ENCODE measurements around the gene ARID5B.

DNA sequence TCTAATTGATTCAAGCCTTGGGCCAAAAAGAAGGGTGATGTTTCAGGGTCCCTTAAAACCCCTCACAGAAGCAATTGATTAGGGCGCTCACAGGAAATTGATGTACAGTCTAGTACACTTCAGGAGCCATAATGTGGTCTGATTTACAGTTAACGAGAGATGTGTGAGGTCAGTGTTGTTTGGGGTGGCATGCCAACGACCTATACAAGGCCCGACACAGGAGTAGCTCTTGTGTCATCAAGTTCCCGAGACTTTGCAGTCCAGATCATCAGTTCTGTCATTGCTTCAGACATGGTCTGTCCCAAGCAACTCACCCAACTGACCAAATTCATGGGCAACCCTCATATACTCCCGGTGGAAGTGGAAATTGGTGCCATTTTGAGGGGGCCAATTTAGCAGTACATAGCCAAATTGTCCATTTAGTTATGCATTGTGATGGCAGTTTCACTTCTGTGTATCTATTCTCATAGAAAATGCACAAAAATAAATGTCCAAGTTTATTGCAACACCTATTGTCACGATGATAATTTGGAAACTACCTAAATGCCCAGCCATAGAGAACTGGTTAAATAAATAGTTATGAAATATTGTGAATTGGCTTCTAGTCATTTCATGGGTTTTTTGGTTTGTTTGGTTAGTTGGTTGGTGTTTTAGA lies 18.0 kb upstream of the ARID5B start:
- TF ChIP-seq, protein P1, sequence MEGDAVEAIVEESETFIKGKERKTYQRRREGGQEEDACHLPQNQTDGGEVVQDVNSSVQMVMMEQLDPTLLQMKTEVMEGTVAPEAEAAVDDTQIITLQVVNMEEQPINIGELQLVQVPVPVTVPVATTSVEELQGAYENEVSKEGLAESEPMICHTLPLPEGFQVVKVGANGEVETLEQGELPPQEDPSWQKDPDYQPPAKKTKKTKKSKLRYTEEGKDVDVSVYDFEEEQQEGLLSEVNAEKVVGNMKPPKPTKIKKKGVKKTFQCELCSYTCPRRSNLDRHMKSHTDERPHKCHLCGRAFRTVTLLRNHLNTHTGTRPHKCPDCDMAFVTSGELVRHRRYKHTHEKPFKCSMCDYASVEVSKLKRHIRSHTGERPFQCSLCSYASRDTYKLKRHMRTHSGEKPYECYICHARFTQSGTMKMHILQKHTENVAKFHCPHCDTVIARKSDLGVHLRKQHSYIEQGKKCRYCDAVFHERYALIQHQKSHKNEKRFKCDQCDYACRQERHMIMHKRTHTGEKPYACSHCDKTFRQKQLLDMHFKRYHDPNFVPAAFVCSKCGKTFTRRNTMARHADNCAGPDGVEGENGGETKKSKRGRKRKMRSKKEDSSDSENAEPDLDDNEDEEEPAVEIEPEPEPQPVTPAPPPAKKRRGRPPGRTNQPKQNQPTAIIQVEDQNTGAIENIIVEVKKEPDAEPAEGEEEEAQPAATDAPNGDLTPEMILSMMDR (conservative IDR thresholded peaks at IDR 0.05; ENCODE audit: low read length): no peak
- TF ChIP-seq EZH2phosphoT487 (IDR thresholded peaks at IDR 0.05; ENCODE audit: borderline replicate concordance): no peak
